Measurements from ENCODE around the gene RASAL2.

GRCh38 chr1:178352790-178353416 is 259.0 kb downstream of the RASAL2 start:
- TF ChIP-seq, protein P1, sequence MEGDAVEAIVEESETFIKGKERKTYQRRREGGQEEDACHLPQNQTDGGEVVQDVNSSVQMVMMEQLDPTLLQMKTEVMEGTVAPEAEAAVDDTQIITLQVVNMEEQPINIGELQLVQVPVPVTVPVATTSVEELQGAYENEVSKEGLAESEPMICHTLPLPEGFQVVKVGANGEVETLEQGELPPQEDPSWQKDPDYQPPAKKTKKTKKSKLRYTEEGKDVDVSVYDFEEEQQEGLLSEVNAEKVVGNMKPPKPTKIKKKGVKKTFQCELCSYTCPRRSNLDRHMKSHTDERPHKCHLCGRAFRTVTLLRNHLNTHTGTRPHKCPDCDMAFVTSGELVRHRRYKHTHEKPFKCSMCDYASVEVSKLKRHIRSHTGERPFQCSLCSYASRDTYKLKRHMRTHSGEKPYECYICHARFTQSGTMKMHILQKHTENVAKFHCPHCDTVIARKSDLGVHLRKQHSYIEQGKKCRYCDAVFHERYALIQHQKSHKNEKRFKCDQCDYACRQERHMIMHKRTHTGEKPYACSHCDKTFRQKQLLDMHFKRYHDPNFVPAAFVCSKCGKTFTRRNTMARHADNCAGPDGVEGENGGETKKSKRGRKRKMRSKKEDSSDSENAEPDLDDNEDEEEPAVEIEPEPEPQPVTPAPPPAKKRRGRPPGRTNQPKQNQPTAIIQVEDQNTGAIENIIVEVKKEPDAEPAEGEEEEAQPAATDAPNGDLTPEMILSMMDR (conservative IDR thresholded peaks at IDR 0.05 in 1 of 2, IDR thresholded peaks at IDR 0.05 in 1 of 2; ENCODE audit: low read depth in 1 of 2, low read length in 2 of 2), result no peak
- no peak for TF ChIP-seq EZH2 (IDR thresholded peaks at IDR 0.05; ENCODE audit: low read length, missing control alignments)
